Parathyroid adenoma (tissue), 2 donors: ENCODE results near the gene INO80E.
A peak's percentile ranks its signal among the peaks of the same experiment; 100 is the strongest.

Experiments
- H2AFZ ChIP-seq: fragments of 300-600 bp; sonication (generic); one replicate; pipeline ENCODE4 v1.7.0; 2017; ENCODE audit warnings: antibody characterized with exemption, mild to moderate bottlenecking
- H3K27ac ChIP-seq: fragments of 300-600 bp; sonication (generic); one replicate; pipeline ENCODE4 v1.7.0; 2017
- H3K27me3 ChIP-seq: fragments of 300-600 bp; sonication (generic); one replicate; pipeline ENCODE4 v1.7.0; 2017; ENCODE audit warnings: low read length; ENCODE audit not compliant: control insufficient read depth, insufficient read depth
- H3K36me3 ChIP-seq: fragments of 300-600 bp; sonication (generic); one replicate; pipeline ENCODE4 v1.7.0; 2017; ENCODE audit warnings: low read length; ENCODE audit not compliant: control insufficient read depth, insufficient read depth
- H3K4me1 ChIP-seq: fragments of 300-600 bp; sonication (generic); one replicate; pipeline ENCODE4 v1.7.0; 2017; ENCODE audit warnings: control low read depth
- H3K4me2 ChIP-seq: fragments of 300-600 bp; sonication (generic); one replicate; pipeline ENCODE4 v1.7.0; 2017; ENCODE audit warnings: low read length
- H3K4me3 ChIP-seq: fragments of 300-600 bp; sonication (generic); one replicate; pipeline ENCODE4 v1.7.0; 2017; ENCODE audit warnings: low read depth, low read length
- H3K79me2 ChIP-seq: fragments of 300-600 bp; sonication (generic); one replicate; pipeline ENCODE4 v1.7.0; 2017; ENCODE audit warnings: control low read depth
- H3K9ac ChIP-seq: fragments of 300-600 bp; sonication (generic); one replicate; pipeline ENCODE4 v1.7.0; 2017; ENCODE audit warnings: mild to moderate bottlenecking
- H3K9me3 ChIP-seq: fragments of 300-600 bp; sonication (generic); one replicate; pipeline ENCODE4 v1.7.0; 2017; ENCODE audit warnings: low read length; ENCODE audit not compliant: control insufficient read depth
- CTCF ChIP-seq: fragments of 300-600 bp; sonication (generic); IDR thresholded peaks from one replicate; pipeline ENCODE4 v1.7.0; 2017; ENCODE audit warnings: antibody characterized with exemption, mild to moderate bottlenecking
- donor health status: primary hyperparathyroidism.

The INO80E gene

GRCh38 chr16:30053376-30054015 is 57.5 kb downstream of the INO80E start:
- Histone ChIP-seq H3K9ac (no peak overlapping the region), H3K36me3 (no peaks in the 10 kb centered on the region), H3K27me3 (no peaks in the 10 kb centered on the region), H3K9me3 (no peaks in the 10 kb centered on the region), H2AFZ (peak overlapping the region; percentile 92), H3K4me1 (peaks cover 15% of the 10 kb centered on the region), H3K79me2 (no peaks in the 10 kb centered on the region), H3K4me3 (peak overlapping the region; percentile 77), H3K27ac (peak overlapping the region; percentile 39), H3K4me2 (peak overlapping the region; percentile 100)
- no peak for TF ChIP-seq CTCF

- H3K4me2 ChIP-seq = peak overlapping the region; percentile 64
- no peak for TF ChIP-seq CTCF
- no peak overlapping the region for H3K4me3 ChIP-seq
- no peaks in the 10 kb centered on the region for H3K36me3 ChIP-seq
- no peak overlapping the region for H3K9ac ChIP-seq
- H3K79me2 ChIP-seq = no peaks in the 10 kb centered on the region
- peaks cover 15% of the 10 kb centered on the region for H3K4me1 ChIP-seq
- H3K9me3 ChIP-seq = no peaks in the 10 kb centered on the region
- no peaks in the 10 kb centered on the region for H3K27me3 ChIP-seq
- no peak overlapping the region for H3K27ac ChIP-seq
- no peak overlapping the region for H2AFZ ChIP-seq
Measured at GRCh38 chr16:30054451-30054850, 58.4 kb downstream of the INO80E start.

- Histone ChIP-seq H3K9ac (no peak overlapping the region), H2AFZ (peak overlapping the region; percentile 35), H3K79me2 (no peaks in the 10 kb centered on the region), H3K36me3 (no peaks in the 10 kb centered on the region), H3K4me1 (peaks cover 15% of the 10 kb centered on the region), H3K9me3 (no peaks in the 10 kb centered on the region), H3K27me3 (no peaks in the 10 kb centered on the region), H3K27ac (peak overlapping the region; percentile 77), H3K4me2 (peak overlapping the region; percentile 64), H3K4me3 (peak overlapping the region; percentile 19)
- peak; percentile 68 for TF ChIP-seq CTCF
Measured at GRCh38 chr16:30054959-30055553, 59.0 kb downstream of the INO80E start.
